ENCODE measurements around the gene SHB.

SHB gene

DNA sequence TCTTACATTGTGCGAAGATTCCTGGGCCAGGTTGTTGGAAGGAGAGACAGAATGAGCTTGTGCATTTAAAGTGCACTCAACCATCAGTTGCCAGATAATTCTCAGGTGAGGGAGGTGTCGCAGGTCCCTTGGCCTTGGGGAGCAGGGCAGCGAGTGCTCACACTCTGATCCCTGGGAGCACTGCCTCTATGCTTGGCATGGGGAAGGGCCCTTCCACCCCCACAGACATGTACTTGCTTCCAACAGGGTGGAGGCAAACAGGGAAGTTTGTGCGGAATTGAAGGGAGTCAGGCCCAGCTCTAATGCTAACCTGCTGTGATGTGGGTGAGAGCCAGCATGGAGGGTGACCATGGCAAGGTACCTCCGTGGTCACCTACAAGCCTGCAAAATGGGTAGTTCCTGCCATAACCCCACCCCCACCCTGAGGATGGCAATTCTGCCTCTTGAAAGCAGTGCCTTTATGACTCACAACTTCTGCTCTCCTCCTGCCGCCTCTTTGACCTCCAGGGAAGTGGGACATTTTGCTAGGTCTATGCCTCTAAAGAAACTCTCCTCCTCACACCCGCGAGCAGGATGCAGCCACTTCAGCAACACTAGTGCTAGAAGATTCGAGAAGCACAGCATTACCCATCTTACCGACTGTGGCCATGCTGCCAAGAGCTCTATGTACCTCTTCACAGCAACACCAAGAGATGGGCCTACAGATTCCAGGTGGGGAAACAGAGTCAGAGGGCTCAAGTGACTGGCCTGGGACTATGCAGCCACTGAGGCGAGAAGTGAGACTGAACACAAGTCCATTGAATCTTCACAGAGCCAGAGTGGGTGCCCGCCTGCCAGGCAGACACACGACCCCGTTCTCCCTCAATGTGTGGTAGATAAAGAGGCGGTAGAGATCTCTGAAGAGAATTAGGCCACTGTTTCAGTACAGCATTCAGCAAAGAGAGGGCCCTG lies 143.0 kb downstream of the SHB start:
- DNase-seq: no peak

DNA sequence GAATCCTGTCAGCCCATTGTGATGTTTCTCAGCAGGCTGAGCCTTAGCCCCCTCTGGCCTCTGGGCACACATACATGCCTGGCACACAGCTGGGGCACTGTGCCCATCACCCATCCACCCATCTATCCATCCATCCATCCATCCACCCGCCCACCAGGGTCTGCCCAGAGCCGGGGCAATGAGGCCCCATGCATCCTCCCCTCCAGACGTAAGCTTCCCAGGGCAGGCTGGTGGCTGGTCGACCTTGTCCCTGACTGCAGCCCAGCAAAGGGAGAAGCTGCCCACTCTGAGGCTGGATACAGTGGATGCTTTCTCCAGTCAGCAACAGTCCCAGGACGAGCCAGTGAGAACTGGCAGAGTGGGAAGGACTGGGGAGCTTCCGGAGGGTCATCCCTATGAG lies 144.0 kb downstream of the SHB start:
- DNase-seq: no peak

DNA sequence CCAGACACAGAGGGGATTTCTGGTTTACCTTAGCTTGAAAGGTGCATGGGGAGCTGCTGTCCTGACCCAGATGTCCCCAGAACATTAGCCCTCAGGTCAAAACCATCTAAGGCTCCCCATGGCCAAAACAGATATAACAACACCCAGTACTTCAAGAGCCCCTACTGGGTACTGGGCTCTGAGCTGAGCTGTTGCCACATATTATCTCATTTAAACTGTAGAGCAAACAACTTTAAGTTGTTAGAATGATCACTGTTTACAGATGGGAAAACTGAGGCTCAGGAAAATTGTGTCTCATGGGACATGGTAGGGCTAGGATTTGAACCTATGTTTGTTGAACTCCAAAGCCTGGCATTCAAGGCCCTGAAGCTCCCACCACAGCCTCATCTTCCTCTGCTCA lies 144.5 kb downstream of the SHB start:
- no peak for DNase-seq

DNA sequence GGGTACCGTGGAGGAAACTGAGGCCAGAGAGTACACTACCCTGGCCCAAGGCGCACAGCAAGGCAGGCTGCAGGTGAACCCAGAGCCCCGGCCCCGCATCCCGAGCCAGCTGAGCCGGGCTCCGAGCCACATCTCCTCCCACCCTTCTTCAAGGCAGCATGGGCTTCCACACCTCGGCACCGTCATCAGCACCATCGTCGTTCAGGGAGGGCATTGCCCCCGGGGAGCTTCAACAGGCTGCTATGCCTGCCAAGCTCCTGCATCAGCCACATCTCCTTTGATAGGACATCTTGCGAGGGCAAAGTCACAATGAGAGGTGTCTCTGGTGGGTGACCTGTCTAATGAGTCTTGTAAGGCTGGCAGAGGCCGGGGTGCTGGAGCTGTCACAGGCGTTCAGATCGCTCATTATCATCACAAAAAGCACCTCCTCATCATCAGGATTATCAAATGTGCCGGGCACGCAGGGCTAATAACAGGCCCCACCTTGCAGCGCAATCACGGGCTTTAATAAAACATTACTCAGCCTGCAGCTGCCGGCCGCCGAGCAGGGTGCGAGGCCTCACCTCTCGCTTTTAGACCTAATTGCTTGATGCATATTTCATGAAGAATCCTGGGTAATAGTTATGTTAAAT lies 145.1 kb downstream of the SHB start:
- no peak for DNase-seq

DNA sequence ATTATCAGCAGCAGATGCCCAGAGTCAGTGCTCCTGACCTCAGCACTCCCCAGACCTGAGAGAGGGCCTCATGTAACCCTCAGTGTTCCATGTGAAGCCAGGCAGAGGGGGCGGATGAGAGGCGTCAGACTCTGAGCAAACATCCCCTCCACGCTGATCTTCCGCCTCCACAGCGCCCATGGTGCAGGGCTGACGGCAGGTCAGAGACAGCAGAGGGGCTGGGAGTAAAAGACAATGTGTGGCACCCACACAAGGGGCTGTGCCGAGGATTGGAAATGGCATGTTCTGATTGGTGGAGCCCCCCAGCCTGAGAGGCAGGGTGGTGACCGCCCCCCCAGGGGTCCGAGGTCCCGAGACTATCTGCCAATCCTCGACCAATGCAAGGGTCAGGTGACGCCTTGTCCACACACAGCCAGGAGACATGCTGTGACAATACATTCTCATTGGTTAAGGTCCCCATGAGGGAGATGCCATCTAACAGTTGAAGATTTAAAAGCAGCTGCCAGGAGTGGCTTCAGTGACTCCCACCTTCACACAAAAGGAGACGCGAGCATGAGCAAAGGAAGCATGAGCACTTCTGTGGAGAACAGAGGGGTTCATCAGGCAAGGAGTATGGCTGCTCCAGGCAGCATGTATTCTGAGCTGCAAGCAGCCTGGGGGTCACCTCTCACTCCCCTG lies 145.8 kb downstream of the SHB start:
- no peak for DNase-seq

DNA sequence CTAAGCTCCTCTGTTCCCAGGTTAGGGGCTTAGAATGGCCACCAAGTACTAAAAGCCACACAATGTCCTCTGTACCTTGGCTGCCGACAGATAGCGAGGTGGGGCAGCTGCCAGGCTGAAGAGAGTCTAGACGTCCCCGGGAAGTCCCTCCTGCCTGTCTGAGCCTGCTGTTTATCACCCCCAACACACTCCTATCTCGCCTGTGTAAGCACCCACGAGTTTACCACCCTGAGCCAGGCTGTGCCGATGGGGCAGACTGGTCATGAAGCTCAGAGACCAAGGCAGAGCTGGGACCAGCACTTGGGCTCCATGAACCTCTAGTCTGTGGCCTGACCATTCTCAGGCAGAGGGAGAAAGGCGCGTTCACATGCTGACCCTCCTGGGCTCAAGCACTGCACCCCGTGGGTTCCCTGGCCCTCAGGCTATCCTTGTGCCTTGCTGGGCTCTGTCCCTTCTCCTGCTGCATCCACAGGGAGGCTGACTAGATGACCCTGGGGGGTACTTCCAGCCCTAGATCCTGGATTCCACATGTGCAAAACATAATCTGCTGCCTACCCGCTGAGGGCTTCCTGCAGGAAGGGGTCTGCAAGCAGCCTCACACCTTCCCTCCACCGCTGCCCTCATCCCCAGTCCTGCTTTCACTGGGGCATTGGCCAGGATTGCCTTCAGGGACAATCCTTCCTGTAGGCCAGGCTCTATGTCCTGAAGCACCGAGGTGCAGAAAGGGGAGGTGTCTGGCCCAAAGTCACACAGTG lies 146.5 kb downstream of the SHB start:
- DNase-seq: no peak

DNA sequence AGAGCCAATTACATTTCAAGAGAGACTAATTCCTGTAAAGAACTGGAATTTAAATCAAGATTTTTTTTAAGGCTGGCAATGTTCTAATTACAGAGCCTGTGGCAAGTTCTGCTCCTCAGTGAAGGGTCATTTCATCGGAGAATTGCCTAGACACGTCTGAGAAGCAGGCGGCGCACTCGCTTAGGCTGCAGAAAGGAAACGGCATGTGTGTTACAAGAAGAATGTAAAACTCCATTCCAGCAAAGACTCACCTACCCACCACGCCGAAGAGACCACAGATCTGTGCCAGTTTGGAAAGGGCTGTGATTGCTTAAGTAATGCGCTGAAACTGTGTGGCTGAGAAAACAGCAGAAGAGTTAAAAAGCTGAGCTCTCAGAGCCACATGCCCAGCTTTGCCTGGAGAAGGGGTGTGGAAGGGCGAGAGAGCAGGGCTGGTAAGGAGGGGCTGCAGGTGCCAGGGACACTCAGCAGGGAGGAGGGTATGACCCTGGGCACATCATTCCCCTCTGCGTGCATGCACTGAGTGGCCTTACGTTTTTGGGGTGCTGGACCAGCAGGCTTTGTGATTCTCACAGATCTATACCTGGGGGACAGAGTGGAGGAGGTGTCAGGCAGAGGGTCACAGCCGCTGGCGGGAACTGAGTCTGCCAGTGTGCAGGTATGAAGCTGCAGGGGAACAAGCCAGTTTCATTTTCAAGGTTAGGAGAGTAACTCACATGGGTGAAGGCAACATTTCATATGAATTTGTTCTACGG lies 147.3 kb downstream of the SHB start:
- DNase-seq: peak; percentile 78

DNA sequence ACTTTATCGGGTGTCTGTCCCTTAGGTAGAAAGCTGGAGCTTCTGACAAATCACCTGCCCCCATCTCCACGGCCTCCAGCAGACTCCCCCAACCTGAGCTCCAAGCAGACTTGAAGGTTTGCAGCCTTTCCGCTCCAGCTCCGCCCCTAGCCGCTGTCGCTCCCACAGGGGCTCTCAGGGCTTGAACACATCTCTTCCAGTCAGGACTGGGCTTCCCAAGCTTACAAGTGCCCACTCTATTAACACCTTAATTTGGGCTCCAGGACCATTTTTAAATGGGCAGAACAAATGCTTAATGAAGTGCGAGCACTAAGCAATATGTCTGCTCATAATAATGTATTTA lies 147.9 kb downstream of the SHB start:
- peak; percentile 67 for DNase-seq

DNA sequence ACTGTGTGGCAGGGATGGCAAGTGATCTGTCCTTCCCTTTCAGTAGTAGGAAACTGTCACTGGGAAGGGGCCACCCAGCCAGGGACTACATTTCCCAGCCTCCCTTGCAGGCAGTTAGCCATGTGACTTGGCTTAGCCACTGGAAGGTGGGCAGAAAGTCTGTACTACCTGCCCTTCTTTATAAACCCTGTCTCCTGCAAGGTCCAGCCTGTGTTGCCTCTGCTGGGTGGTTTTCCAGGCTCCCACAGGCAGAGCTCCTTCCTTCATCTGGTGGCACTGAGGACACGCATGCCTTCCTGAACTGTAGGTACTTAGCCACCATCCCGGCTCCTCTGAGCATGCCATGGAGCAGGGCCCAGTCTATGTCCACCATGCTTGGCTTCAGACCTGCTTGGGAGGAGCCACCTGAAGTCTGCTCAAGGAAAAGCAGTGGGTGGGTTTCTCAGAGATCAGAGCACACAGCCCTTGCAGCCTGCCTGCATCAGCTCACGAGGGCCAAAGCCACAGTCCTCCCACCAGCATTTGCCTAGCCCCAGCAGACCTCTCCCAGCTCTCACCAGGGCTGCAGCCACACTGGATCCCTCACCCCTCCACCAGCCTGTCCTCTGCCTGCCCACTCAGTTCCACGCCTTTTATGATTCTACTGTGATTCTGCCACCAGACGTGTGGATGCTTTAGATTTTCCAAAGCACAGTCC lies 148.4 kb downstream of the SHB start:
- DNase-seq: no peak

DNA sequence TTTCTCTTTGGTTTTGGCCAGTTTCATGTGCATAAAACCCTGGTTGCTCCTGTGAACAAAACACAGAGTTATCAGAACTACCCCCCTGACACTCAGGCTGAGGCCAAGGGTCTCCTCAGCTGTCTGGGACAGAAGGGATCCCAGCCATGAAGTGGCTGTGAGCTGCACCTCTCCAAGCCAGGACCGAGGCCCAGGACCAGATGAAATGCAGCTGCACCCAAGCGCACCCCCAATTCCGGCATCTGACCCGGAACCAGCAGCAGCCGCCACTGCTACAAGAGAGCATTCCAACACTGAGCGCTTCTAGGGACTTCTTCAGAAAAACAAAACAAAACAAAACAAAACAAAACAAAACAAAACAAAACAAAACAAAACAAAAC lies 149.1 kb downstream of the SHB start:
- DNase-seq: no peak

DNA sequence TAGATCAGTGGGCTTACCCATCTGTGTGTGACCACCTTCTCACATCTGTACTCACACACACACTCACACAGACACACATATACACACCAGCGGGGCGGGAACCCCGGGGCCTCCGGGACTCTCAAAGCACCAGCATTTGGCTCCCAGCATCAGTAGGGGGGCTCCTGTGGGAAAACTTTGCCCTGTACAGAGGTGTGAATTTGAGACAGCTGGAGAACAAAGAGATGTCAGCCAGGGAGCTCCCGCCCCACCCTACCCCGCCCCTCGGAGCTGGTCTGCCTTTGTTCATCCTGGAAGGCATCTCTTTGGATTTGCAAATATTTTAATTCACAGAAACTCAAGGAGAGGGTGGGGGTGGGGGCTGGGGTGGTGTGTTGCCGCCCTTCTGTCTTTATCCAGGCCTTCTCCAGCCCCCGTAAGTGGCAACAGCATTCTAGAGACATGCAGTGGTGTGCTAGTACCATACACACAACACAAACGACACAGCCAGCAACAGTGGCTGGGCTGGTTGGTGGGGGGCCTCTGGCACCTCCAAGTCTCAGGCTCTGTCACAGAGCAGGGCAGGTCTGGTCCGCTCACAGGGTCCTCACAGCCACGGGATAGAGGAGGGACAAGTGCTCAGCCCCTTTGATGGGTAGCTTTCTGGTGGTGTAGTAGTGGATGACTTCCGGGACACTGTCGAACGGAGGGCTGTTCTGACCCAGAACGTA lies 149.6 kb downstream of the SHB start:
- no peak for DNase-seq

DNA sequence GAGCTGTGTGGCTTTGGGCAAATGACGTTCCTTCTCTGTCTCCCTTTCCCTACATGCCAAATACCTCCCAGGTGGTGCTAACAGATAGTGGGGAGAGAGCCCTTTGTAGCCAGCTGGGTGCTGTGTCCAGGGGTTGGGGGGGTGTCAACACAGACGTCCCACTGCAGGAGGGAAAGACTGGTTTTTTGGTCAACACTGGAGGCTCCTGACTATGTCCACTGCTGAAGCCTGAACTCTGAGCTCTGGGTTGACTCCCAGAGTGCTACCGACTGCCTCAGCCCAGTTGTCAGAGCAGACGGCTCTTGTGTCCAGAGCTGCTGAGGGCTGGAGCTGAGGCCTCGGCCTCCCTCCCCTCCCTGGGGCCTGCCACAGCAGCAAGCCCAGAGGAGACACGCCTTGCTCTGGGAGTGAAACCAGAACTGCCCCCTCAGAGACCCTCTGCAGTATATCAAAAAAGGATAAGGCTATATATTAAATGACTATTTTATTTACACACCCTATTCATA lies 150.3 kb downstream of the SHB start:
- DNase-seq: no peak

DNA sequence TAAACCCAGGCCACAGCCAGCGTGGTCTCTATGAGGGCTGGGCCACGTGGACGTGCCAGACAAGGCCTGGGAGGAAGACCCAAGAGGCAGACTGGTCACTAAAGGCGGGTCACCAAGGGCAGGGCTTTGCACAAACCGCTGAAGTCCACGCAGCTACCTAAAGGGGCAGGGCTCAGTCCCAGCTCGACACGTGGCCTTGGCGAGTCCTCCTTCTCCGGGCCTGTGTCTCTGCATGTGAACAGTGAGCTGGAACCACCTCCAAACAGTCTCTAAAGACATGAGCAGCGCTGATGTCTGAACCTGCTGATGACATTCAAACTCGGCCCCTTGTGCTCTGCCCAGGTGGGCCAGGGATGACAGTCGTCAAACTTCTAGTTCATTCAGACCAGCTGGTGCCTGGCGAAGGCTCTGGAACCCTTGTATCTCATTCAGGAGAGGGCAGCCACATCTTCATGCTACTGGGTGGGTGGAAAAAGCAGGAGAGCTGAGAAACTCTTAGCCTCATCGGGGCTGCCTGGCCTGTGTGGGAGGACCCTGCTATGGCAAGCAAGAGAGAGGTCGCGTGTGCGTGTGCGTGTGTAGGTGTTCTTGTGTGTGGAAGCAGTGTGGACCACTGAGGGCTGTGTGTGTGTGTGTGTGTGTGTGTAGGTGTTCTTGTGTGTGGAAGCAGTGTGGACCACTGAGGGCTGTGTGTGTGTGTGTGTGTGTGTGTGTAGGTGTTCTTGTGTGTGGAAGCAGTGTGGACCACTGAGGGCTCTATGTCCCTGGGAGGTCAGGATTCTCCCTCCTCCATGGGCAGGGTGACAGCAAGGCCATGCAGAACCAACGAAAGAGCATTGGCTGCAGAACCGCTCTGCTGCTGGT lies 151.0 kb downstream of the SHB start:
- no peak for DNase-seq

DNA sequence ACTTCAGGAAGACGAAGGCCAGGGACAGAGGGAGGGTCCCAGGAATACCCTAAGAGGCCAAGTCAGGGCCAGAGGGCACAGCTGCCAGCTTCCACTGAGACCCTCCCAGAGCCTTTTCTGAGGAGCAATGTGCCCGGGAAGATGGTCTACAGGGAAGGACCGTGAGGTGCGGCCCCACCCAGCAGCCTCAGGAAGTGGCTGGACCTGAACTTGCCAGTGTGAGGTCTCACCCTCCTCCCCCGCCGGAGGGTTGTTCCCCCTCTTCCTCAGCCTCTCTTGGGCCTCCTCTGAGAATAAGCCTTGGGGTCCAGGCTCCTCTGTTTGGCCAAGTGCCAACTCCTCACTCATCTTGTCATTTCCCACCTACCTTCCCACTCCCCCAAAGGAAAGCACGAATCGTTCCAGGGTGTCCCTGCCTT lies 151.7 kb downstream of the SHB start:
- no peak for DNase-seq

DNA sequence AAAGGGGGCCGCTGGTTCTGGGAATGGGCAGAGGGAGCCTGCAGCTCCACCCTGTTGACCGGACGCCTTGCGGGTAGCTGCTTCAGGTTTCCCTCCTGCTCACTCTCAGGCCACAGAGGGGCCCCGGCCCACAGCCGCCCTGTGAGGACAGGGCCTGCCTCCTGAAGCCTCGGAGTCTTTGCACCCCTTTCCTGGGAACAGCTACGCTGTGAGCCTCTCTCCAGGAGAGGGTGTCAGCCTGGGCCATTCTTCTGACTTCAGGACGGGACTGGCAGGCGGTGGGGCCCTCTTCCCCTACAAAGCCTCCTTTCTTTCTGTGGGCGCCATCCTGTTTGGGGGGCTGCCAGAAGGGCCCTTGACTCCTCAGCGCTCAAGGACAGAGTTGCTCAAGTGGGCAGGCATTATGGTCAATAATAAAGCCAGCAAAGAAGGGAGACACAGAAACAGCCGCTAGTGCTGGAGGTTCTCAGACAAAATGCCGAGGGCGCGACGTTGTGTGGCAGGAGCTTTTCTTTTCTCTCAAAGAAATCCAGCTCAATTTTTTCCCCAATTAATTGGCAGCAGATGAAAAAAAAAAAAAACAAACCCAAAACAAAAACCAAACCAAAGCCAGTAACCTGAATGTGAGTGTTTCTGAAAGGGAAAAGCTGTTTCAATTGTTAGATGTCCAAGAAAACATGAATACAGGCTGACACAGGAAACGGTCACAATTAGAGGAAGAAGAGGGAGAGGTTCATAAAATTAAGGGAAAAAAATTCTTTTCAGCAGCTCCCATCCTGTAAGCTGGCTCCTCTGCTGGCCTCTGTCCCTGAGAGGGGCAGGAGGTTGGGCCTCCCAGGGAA lies 152.3 kb downstream of the SHB start:
- DNase-seq: no peak

DNA sequence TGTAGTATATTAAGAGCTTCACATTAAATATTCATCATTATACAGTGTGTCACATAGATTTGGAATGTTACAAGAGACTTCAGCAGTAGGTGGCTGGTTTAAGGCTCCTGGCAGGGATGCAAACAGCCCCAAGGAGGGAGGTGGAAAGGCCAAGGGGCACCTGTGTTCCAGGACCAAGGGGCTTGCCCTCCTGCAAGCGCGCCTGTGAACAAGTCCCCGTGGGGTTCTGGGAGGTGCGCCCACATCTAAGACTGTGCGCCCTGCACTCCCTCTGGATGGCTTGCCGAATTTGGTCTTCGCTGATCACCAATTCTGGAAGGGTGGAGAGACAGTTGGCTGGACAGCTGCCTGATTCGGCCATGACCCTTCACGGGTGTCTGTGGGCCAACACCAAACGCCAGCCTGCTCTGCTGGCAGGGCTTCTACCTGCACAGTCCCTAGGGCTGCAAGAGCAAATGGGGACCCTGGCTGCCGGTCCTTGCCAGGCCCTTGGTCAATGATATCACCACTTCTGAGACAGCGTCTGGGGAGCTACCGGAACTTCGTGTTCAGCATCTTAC lies 153.0 kb downstream of the SHB start:
- DNase-seq: no peak

DNA sequence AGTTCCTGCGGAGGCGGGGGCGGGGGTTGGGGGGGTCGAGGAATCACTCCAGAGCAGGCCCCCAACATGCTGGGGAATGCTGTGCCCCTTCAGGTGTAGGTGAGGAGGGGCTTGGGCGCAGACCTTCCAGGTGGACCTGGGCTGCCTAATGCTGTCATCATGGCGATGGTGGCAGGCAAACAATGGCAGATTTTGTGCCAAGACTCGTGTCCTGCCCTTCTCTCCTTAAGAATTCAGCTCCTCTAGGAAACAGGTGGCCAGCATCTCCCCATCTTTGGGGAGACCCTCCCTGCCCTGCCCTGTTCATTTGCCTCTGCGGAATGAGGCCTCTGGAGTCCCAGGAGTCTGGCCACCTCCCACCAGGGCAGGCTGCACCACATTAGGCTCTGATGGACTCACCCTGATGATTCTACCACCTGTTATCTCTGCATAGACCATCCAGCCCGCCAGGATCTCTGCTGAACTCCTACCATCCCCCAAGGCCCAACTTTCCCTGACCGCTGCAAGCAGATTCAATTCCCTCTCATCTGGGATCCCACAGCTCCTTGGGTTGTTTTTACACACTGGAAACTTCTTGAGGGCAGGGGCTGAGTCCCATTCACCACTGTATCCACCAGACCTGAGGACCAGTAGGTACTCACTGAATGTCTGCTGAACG lies 154.2 kb downstream of the SHB start:
- DNase-seq: no peak

DNA sequence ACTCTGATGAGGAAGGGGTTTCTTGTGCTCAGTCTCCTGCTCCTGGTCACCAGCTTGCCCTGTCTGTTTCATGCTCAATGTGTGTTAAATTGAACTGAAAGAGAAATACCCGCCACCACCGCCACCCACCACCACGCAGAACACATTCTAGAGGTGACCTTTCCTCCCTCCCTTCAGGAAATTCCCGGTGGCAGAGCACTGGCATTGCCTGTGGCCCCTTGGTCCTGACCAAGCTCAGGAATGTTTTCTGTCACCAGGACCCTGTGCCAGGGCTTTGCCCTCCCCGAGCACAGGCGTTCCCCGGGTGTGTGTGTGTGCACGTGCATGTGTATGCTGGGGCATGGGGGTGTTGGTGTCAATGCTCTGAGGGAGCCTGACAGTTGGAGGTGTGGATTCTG lies 154.9 kb downstream of the SHB start:
- DNase-seq: no peak

Data from DMS79 treated with DMSO at 0.1 percent for 48 hours (cell line).